HTR-8/SVneo (cell line): ENCODE data around the gene IMMP2L.

ENCODE experiments used
- DNase-seq: peaks from one replicate; pipeline ENCODE4 v3.0.0; 2011; ENCODE audit warnings: low spot score, mixed read lengths; ENCODE audit not compliant: insufficient read length
- FAIRE-seq: peaks from 2 replicates; lab custom pipeline; 2011; peaks lifted over from hg19 to GRCh38; lab: Jason Lieb, UNC

The IMMP2L gene

GRCh38 chr7:111560773-111561653 lies 1.3 kb downstream of the IMMP2L start:
- no peak for DNase-seq

GRCh38 chr7:111558991-111559390 lies 3.3 kb downstream of the IMMP2L start:
- FAIRE-seq (no peak), DNase-seq (no peak)

More at GRCh38 chr7:111560773-111561653, 1.3 kb downstream of the IMMP2L start:
- no peak for FAIRE-seq

- FAIRE-seq: no peak
- DNase-seq: no peak
Measured at GRCh38 chr7:111556977-111557376, 5.3 kb downstream of the IMMP2L start.

DNA sequence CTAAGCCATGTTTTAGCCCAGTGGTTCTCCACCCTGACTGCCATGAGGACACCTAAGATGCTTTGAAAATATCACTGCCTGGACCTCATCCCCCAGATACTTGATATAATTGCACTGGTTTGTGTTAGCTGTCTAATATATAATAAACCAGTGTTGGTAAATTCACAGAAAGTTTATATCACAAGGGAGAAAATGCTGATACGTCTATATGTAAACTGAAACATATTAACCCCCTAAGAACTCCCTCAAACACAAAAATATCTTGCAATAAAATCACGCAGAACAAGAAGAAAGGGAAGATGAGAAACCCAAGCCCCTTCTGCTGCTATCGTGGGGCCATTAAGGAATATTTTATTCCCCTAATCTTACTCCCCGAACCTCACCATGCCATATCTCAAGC lies 8.2 kb downstream of the IMMP2L start:
- DNase-seq: no peak
- FAIRE-seq: no peak

- FAIRE-seq (no peak), DNase-seq (no peak)
Measured at GRCh38 chr7:111541067-111541466, 21.2 kb downstream of the IMMP2L start.

DNA sequence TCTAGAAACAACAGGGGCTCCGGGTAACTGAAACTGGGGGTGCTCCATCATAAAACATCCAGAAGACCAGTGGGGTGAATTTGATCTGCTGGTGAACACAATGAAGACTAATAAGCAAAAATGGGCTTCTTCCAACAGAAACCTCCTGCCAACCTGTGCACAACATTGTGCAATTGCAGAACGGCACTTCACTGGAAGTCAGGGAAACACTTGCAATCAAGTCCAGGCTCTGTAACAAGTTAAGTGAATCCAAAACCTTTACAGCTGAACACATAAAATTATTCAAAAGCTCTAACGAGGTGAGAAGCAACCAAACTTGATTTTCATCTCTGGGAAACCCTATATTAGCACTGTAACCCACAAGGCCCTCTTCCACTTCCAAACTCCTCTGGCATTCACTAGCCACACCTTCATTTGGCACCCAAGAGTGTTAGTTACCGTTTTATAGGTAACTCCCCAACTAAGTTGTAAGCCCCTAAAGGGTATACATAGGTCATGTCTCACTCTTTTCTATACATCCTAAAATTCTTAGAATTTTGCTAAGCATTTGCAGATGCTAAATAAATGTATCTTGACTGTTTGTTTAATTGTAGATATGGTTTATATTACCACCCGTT lies 22.0 kb downstream of the IMMP2L start:
- DNase-seq: no peak
- no peak for FAIRE-seq

GRCh38 chr7:111537134-111537533 lies 25.2 kb downstream of the IMMP2L start:
- no peak for DNase-seq
- no peak for FAIRE-seq

DNA sequence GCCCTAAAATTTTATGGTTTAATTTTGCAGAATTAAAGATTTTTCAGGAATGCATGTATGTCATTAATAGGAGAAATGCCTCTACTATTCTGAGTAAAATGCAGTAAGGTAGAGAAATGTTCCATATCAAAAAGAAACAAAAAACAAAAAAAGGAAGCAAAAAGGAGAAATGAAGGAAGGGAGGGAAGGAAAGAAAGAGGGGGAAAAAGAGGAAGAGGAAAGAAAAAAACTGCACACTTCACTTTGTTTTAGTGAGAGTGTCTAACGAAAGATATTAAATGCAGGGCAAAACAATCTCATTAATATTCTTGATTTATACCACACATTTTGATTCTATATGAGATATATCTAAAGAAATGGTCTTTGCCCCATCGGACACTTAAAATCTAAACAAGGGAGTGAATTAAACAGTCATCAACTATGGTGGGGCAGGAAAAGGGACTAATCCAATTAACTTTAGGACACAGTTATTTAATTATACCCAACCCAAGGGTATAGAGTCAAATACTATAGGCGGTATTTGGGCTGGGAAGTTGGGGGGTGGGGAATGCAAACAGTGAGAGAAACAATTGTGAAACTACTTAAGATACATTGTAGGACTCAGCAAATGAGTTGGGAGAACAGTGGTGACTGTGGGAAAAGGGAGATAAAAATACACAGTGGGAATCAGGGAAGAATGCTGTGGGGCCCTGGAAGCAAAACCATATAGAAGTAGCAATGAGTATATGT lies 27.0 kb downstream of the IMMP2L start:
- no peak for FAIRE-seq
- DNase-seq: no peak

DNA sequence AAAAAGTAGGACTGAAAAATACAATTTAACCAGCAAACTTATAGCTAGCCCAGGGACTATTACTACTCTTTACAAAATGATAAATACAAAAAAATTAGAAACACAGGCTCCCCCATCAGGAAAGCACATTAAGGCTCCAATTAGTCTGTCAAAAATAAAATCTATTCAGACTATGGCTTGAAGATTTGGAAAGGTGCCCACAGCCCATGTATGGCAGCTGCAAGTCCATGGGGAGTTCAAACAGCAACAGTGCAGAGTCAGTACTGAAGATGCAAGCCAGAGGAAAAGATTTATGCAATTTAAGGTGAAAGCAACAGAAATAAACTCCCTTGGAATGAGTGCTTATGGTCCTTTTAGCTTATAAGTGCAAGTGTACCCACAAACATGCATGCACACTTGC lies 29.7 kb downstream of the IMMP2L start:
- no peak for FAIRE-seq
- no peak for DNase-seq

- FAIRE-seq: no peak
Measured at GRCh38 chr7:111531993-111532392, 30.3 kb downstream of the IMMP2L start.

GRCh38 chr7:111530356-111530668 lies 32.0 kb downstream of the IMMP2L start:
- FAIRE-seq: no peak
- no peak for DNase-seq

More at GRCh38 chr7:111531993-111532392, 30.3 kb downstream of the IMMP2L start:
- no peak for DNase-seq

DNA sequence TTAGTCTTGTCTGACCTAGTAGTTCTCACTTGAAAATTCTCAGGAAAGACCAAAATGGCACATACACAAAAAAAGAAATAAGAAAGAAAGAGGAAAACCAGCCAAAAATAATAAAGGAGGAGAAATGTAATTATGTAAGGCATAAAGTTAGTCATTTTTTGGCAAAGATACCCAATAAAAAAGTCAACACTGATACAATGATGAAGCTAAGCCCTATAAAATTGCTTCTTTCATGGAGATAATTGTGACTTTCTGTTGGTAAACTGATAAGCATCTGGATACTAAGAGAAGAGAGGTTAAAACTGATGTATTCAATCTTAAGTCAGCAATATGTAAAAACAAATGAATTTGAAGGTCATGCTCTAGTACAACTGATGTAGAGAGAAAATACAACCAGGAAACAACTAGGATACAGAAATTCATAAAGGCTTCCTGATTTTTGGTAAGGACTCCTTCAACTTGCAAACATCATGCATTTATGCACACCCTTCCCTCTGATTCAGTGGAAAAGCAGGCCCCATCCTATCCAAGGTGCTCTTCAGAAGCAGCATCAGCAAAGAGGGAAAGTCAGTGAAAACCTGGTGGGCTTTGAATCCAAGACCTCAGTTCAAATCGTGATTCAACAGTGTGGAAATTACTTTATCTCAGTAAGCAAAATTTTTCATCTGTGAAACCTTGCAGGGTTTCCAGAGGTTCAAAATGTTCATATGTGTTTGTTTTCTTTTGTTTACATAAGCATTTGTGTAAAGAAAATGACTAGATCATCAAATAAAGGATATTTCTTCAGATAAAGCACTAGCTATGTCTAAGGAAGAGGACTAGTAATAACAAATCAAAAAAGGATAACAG lies 32.6 kb downstream of the IMMP2L start:
- DNase-seq (no peak), FAIRE-seq (no peak)

DNA sequence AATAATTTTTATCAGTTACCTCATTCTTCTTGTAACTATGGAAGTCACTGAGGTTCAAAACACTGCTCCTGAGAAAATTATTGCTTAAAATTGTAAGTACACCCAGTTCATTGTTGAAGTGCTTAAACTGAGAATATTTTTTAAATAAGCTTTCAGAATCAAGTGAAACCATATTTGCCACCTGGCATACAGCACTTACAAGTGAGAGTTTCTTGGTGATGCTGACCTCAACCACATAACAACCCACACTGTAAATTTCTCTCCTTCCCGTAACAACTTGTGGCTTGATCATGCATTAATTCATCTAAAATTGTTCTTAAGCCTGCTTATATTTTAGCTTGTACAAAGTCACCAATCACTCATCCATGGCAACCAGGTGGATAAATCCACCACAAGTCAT lies 34.0 kb downstream of the IMMP2L start:
- FAIRE-seq (no peak), DNase-seq (no peak)

DNA sequence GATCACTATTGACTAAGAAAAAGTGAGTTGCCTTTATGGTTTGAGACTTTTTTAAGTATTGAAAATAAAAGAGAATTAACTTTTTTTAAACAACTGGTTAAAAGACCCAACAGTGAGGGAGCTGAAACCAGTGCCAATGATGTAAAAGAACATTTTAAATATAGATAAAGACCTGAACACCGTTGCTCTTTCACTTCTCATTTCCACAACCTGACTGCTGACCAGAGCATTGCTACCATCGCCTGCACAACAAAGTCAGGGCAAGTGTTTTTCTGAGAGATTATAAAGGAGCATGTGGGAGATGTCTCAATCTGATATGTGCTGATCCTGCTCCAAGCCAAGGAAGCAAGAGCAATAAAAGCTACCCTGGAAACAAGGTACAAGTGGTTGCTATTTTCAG lies 34.7 kb downstream of the IMMP2L start:
- DNase-seq (no peak), FAIRE-seq (no peak)

GRCh38 chr7:111525100-111525499 lies 37.2 kb downstream of the IMMP2L start:
- FAIRE-seq: no peak

GRCh38 chr7:111521660-111522059 lies 40.6 kb downstream of the IMMP2L start:
- FAIRE-seq: no peak
- DNase-seq: no peak

More at GRCh38 chr7:111525100-111525499, 37.2 kb downstream of the IMMP2L start:
- DNase-seq: no peak

DNA sequence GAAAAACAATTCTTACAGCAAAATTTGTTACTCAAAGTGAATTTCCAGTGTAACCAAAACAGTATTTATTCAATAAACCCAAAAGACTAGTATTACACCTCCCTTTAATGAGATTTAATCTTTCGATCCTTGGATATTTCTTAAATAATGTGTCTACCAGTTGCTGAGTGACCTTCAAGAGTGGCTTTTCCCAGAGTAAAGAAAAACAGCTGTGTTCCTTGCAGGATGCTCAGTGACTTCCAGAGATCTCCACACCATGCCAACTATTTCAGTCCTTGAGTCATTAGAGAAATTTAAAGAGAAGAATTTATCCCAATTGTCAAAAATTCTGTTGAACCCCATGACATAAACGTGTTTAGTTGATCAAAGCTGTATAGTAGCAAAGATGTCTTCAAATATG lies 44.0 kb downstream of the IMMP2L start:
- DNase-seq: no peak
- FAIRE-seq: no peak

- FAIRE-seq (no peak), DNase-seq (no peak)
Measured at GRCh38 chr7:111517549-111517951, 44.7 kb downstream of the IMMP2L start.

GRCh38 chr7:111516612-111517011 lies 45.7 kb downstream of the IMMP2L start:
- FAIRE-seq (no peak), DNase-seq (no peak)

GRCh38 chr7:111513566-111513965 lies 48.7 kb downstream of the IMMP2L start:
- DNase-seq (no peak), FAIRE-seq (no peak)
